Brain pericyte (primary cell): ENCODE results near the gene FBXO15.

Source experiments
- DNase-seq: peaks from one replicate; pipeline ENCODE4 v3.0.0-alpha.2; 2012; ENCODE audit warnings: low read depth, low spot score

The FBXO15 gene, protein sequence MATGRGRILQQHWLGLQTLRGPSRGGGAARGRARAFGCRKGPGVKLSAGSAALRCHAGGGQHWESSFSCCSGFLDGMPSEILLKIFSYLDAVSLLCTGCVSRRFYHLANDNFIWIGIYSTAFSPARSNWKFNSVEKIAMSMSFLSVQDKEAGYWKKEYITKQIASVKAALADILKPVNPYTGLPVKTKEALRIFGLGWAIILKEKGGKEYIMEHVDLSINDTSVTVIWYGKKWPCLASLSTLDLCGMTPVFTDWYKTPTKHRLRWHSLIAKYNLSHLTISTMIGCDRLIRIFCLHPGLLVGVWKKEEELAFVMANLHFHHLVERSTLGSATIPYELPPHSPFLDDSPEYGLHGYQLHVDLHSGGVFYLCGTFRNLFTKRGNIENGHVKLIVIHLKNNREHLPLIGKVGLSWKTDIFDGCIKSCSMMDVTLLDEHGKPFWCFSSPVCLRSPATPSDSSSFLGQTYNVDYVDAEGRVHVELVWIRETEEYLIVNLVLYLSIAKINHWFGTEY

DNA sequence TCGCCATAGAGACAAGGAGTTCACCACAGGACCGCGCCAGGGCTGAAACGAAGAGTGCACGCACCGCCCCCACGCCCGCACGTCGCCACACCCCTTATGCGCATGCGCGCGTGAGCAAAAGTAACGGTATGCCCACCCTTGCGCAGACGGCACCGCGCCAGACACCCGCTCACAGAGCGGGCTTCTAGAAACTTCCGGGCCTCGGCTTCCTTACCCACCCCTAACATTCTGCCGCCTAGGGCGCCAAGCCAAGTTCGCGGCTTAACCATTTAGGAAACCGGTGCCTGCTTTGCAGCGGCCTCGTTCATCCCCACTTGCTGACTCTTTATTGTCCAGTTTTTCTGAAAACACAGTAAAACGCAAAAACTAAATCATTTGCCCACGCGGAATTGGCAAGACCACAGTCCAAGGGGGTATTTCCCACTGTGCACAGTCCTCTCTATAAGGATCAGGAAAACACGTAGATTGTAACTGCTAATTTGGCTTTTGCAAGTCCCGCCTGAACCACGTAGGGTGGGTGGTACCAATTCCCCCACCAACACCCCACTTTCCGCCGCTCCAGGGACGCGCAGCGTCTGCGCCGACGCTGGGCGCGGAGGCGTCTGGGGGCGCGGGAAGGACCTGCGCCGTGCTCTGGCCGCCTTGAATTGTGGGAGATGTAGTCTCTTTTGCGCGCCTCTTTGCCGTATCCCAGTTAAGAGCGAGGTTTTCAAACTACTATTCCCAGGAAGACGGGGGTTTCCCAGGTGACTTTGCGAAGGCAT, at the start of gene FBXO15, which contains the start of gene TIMM21:
Gene FBXO15 (minus strand): TSS at position 56 of the 764 bp plus-strand sequence. CDS start 49 bp downstream, at position 7.
Gene TIMM21 (plus strand): TSS at position 745 of the 764 bp plus-strand sequence. CDS start 286 bp downstream, outside the sequence.
- DNase-seq: peak; percentile 93

DNA sequence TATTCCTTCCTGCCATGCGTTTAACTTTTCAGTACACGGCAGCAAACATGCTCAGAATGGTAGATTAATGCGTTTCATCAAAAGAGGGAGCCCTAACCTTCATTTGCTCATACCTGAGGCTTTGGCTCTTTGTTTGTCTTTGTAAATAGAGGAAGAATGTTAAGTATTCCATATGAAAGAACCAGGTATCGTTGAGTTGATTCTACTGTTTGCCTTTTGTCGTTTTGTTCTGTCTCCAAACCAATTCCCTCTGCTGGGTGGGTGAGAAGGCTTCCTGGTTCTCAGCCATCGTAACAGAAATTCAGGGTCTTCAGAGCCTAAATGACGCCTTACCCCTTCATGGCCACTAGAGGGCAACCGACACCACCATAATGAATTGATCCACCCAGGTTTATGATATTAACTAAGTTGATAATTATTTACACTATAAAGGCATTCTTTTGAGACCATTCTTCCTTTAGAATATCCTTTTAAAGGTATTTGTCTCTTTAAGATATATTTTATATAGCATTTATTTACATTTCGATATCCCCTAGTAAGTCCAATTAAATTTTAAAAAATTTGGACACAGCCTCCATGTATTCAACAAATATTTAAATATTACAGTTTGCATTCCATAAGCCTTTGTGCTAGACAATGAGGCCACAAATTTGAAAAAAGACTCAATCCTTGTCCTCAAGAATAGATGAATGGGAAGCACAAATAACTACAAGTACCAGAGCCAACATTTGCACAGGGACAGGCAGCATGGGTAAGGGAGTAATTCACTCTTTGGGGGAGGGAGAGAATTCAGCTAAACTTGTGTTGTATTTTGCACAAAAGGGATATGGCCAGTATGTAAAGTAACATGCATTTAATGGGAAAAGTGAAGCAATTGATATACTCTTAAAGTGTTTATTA, 48.8 kb upstream of the FBXO15 start:
- peak; percentile 47 for DNase-seq

DNA sequence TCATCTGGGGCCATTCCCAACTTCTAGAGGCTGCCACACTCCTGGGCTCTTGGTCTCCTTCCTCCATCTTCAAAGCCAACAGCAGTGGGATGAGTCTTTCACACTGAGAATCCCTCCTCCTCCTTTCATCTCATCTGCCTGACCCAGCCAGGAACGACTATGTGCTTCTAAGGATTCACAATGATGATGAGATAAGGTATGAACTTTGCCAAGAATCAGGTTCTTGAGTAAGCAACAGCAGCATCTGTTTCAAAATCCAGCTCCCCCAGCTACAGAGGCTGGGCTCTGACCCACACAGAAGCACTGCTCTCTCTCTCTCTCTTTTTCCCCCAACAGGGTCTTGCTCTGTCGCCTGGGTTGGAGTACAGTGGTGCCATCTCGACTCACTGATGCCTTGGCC, 47.1 kb upstream of the FBXO15 start:
- DNase-seq: no peak

DNA sequence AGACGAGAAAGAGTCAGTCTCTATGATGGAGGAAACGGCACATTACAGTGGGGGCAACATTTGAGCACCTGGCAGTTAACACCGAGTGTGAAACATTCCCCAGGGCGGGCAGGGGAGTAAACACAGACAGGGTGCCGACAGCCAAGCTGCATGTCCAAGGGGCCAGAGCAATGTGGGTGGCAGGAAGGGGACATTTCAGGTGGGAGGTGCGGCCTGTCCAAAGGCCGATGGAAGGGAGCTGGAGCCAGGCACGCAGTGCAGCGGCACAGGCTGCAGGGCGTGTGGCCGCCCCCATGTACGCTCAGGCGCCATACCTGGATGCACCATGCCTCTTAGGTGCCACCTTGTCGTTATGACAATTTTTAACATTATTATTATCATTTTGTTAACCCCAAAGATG, 43.9 kb upstream of the FBXO15 start:
- no peak for DNase-seq

DNA sequence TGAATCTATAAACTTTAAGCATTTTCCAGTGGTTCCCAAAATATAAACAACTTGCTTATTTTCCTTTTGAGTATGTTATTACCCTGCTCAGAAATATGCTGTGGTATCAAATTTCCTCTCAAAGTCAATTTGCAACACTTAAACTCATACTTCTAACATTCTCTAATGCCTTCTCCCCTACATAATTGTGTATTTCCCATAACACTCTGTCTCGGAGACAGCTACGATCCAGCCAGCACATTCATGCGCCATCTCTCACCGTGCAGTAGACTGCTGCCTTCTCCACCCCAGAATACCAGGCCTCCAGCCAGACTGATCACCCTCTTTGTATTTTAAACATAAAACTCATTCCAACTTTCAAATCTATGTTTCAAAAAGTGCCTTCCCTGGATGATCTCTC, 42.5 kb upstream of the FBXO15 start:
- no peak for DNase-seq

DNA sequence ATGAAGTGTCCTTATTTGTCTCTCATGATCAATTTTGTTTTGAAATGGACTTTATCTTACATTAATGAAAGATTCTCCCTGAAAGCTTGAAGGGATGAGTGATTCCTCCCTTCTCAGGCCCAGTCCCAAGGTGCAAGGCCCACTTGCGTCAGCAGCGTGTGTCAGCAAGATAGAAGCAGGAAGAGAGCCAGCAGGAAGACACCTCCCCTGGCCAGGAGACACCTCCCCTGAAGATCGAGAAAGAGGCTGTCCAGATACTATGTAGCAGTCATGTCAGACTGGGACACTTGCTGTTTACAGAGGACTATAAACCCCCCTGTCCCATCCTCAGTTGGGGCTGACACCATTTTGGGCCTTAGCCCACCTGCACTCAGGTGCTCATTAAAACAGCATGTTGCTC, 39.0 kb upstream of the FBXO15 start:
- DNase-seq: no peak

DNA sequence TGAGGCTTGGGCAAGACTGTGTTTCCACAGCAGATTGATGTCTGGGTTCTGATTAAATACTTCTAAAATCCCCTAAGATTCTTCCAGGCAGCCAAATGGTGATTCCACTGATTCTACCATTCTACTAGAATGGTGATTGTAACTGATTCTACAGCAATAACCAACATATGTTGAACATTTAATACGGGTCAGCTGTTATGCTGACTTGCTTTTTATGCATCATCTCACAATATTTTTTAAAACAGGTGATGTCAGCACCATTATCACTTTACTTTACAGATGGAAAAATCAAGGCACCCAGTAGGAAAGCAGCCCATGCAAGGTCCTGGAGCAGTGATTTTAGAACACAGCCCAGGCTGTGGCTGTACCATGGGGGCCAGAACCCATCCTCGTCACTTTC, 38.2 kb upstream of the FBXO15 start:
- DNase-seq: no peak

DNA sequence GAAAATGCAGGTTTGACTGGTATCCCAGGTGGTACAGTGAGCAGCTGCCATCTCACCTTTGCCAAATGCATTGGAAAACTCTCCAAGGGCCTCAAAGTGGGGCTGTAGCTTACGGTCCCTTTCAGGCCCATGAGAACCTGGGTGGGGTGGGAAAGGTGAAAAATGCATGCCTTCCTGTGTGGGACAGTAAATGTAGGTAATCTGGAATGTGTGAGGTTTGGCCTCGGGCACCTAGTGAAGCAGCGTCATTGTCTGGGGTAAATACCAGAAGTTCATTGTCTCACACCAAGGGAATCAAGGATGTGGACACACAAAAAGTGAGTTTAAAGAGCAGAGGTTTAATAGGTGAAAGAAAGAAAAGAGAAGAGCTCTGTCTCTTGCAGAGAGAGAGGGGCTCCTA, 37.2 kb upstream of the FBXO15 start:
- DNase-seq: no peak

DNA sequence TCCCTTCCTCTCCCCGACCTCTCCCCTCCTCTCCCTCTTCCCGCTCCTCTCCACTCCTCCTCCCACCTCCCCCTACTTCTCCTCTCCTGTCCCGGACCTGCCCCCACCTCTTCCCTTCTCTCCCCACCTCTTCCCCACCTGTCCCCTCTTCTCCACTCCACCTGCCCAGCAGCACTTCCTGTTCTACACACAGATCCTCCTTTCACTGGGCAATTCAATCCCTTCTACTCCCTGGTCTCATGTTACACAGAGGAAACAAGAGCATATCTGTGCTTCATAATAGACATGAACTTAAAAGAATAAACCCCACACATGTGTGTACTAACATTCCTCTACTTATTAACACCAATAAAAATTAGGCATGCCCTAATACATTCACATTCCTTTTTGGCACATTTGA, 35.5 kb upstream of the FBXO15 start:
- DNase-seq: no peak

DNA sequence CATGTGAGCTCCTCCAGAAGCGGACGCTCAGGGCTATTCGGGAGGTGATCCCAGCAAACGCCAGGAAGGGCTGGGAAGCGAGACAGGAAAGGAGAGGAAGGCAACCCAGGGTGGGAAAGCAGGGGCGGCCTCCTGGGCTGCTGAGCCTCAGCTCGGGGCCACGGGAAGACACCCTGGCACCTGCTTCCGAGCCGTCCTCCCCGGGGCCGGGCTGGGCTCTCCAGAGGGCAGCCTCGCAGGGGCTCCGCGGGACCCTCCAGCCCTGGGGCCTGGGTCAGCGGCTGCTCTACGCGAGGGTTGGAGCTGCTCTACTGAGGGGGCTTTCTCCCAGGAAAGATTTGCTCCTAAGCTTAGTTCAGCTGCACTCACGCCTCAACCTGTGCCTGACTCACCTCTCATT, 34.7 kb upstream of the FBXO15 start:
- no peak for DNase-seq

DNA sequence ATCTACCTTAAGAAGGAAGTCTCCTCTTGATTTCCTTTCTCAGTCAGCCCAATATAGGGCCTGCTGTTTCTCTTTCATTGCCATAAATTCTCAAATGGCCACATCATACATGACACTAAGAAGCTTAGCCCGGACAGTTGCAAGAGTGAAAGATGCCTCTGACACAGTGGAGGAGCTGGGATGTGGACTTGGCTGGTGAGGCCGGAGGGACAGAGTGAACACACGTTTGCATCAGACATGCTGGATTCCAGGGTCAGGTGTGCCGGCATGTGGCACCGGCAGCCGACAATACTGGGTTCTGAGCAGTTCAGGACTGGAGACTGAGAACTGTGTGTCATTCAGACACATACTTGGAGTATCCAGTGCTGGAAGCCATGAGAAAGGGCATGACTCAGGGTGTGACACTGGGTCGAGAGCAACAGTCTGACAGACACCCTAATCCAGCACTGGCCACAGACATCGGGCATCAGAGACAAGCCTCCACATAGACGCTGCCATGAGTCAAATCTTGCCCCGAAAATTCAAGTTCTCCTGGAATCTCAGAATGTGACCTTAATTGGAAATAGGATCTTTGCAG, 32.1 kb upstream of the FBXO15 start:
- no peak for DNase-seq

DNA sequence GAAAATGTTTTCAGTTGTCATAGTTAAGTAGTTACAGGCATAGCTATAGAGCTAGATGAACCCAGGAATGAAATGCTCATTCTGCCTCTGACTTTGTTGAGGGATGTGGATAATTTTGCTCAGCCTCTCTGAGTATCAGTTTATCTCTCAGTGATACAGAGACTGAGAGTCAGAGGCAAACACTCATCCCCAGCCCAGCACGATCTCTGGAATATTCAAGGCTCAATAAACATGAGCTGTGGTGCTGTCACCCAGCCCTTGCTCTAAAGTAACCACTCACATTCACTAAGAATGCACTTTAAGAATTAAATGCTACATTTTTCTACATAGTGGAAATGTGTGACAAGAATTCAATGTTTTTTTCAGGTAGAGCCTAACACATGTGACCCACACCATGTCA, 31.2 kb upstream of the FBXO15 start:
- no peak for DNase-seq

DNA sequence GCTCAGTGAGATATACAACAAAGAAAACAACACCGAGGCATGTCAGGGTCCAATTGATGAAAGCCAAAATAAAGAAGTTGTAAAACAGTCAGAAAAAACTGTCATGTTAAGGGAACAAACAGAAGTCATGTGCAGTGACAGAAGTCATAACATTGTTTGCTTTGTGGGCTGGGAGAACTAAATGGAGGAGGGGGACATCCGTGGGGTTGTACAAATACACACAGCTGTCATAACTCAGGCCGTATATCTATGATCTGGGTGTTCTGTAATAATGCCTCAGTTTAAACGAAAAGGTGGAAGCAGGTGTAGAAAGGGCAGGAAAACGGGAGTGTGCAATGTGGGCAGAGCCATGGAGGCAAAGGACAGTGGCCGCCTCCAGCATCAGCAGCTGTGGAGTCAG, 28.0 kb upstream of the FBXO15 start:
- no peak for DNase-seq

DNA sequence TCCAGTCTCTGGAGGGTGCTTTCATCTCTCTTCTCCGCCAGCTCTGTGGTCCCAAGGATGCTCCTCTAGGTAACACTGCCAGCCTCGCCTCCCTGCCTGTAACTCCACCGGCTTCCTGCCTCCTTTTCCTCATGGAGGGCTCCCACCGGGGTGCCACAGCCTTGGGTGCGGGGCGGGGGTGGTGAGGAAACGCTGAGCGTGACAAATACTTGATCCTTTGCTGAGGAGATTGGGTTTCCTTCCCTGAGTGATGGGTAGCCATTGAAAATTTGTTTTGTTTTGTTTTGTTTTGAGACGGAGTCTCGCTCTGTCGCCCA, 25.8 kb upstream of the FBXO15 start:
- DNase-seq: no peak

DNA sequence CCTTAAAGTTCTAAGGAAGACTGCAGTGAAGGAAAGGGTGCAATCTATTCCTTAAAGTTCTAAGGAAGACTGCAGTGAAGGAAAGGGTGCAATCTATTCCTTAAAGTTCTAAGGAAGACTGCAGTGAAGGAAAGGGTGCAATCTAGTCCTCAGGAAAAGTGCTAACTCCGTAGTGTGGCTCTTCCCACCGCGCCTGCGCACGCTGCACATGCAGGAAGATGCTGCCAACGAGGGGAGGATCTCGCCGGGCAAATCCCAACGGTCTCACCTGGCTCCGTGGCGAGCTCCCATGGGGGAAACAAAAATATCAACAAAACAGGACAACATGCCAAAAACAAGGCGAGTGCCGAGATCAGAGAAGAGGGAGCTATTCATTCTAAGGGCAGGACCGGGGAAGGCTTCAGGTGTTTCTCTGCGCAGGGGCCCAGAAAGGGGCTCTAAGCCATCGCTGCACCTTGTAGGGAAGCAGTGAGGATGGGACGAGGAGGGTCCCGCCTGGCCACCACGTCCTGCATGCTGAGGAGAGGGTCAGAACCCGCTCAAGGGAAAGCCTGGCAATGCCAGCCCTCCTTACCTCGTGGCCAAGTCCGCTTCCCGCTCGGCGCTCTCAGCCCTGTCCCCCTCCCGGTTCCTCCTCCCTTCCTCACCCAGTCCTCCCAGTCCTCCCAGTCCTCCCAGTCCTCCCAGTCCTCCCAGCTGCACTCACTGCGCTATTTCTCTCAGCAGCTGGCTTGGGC, 25.2 kb upstream of the FBXO15 start:
- no peak for DNase-seq

DNA sequence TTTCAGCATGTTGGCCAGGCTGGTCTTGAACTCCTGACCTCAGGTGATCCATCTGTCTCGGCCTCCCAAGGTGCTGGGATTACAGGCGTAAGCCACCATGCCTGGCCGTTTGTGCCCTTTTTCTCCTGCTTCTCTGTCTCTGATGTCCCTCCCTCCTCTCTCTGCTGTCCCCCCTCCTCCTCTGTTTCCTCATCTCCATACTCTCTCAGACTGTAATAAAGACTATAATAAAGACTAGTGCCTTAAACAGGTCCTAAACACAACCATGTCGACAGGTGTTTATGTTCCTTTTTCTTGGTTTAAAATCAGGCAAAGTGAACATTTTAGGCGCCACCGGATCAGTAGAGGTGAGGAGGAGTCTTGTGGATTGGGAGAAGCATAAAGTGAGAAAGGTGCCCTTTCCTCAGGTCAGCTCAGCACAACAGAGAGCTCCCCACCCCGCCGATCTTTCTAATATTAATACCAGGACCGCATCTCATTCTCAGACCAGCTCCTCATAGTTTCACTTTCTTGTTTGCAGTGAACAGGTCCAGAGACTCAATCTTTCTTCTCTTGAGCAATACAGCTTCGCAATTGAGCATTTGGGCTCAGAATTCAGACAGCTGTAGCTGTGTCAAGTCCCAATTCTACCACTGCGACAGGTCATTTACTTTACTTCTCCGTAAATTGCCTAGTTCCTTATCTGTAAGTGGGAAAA, 24.4 kb upstream of the FBXO15 start:
- no peak for DNase-seq

DNA sequence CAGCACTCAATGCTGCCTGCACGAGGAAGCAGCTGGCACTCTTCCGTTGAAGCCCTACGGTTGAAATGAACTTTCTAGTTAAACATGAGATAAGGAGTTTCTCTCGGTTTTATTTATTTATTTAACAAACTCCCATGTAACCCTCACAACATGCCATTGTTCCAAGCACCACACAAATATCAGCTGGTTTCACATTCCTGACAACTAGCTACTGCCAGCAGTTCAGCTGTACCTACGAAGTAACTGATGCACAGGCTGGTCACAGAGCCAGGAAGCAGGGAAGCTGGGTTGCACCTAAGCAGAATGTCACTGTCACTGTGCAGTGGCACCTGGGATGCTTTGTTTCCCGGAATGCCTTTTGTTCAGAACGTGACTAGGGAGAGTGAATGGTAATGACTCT, 18.8 kb upstream of the FBXO15 start:
- no peak for DNase-seq

DNA sequence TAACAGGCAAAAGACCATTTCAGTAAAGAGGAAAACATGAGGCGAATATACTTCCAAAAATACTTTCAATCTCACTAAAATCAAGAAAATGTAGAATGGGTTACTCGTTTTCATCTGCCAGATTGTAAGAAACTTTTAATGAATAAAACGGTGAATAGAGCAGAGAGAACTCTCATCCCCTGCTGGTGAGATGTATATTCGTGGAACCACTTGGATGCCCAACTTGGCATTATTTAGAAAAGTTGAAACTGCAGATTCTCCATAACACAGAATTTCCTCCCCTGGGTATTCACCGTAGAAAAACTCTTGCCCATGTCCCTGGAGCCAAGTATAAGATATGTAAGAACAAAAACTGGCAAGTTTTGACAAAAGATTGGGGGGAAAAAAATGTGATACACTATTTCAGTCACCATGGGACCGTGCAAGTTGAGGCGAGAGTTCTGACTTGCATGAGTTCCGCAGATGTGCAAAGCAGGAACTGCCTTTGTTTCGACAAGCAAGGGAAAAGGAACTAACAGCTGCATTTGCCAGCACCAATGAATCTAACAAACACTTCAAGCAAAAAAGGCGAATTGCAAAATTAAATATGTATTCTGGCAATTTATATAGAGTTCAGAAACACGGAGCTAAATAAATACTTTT, 15.5 kb upstream of the FBXO15 start:
- no peak for DNase-seq

DNA sequence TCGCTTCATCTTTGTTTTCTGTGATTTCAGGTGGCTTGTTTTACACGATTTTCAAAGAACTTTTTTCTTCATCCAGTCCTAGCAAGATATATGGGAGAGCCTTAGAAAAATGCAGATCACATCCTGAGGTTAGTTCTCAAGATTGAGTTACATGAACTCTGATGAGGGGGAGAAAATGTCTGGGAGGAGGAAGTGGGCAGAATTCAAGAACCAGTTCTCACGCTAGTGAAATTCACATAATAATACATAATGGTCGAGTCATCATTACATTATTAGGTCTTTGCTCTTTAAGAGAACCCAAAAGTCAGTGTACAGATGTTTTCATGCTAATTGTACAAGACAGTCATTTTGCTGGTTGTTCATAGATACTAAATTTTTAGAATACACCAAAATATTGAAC, 7.6 kb upstream of the FBXO15 start:
- no peak for DNase-seq

DNA sequence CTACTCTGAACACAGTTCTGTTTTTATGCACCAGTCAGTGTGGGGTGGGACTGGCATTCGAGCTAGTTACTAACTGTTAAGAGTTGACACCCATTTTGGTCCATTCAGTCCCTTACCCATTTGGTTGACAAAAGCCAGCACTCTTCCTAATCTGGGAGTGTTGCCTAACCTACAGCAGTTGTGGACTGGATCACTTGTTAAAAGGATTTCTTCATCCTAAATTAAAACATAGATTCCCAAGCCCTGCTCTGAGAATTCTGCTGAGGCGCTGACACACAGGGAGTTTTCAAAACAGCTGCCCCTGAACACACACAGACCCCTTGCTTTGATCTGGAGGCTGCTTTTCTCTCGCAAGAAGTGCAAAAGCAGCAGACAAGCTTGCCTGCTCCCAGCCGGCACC, 7.1 kb upstream of the FBXO15 start:
- no peak for DNase-seq
